Upper lobe of left lung (tissue), 4 donors: Measurements from ENCODE around the gene HPX.

Source experiments
- CTCF ChIP-seq, 6 experiments: fragments of 450-650 bp in 4 of 6; fragments of 200-600 bp in 2 of 6; sonication (generic) in 2 of 6; IDR thresholded peaks; one replicate each; pipeline ENCODE4 v1.5.1; 2016 to 2019; ENCODE audit warnings: antibody characterized with exemption in 6 of 6
- EP300 ChIP-seq, 4 donors: sonication (generic); formaldehyde crosslinking; IDR thresholded peaks; one replicate each; pipeline ENCODE4 v1.5.1; 2017; ENCODE audit warnings: antibody characterized with exemption in 4 of 4, control low read depth in 2 of 4
- POLR2A ChIP-seq, 4 donors: fragments of 450-650 bp; IDR thresholded peaks; one replicate each; pipeline ENCODE4 v1.5.1; 2016 to 2017; ENCODE audit warnings: antibody characterized with exemption in 4 of 4, mild to moderate bottlenecking in 2 of 4
- POLR2AphosphoS5 ChIP-seq, 2 donors: sonication (generic); formaldehyde crosslinking; IDR thresholded peaks; one replicate each; pipeline ENCODE4 v1.5.1; 2017; ENCODE audit warnings: antibody characterized with exemption in 2 of 2

- no peak for TF ChIP-seq CTCF (IDR thresholded peaks at IDR 0.05)
- TF ChIP-seq POLR2A (IDR thresholded peaks at IDR 0.05), result no peak
- TF ChIP-seq POLR2AphosphoS5 (IDR thresholded peaks at IDR 0.05), result no peak
- no peak for TF ChIP-seq EP300 (IDR thresholded peaks at IDR 0.05)
Measured at GRCh38 chr11:6431861-6432260, 8.9 kb downstream of the HPX start.
